K562 (cell line): ENCODE measurements around the gene HCN4. TPM values are rescaled to one million over a fixed set of nuclear protein-coding genes. Genes with fewer than 3 reads are reported as not detected.

Experiments used
- ATAC-seq: fragments of 200-7000 bp; cut with Tn5 transposase; 3 replicates; pipeline ENCODE4 v1.9.1; 2020; ENCODE audit warnings: moderate library complexity
- BruUV-seq: library from RNA; stranded (reverse); fragments of 400-500 nt; replicated peaks from 2 replicates; lab custom pipeline; 2021; lab: Mats Ljungman, UMichigan
- CTCF ChIA-PET: fragments of 300-600 bp; formaldehyde crosslinking; extraction: SDS; loops from one replicate; lab custom pipeline; 2021; ENCODE audit warnings: low intra/inter-chr PET ratio; lab: Yijun Ruan, JAX
- POLR2A ChIA-PET: fragments of 300-600, 350-650 bp; sonication (Branson Sonifier 250); formaldehyde crosslinking; extraction: SDS; loops from one replicate; lab custom pipeline; 2021; ENCODE audit warnings: antibody characterized with exemption, inconsistent platforms; lab: Yijun Ruan, JAX
- DNase-seq, 4 experiments: peaks; one replicate each; pipeline versions ENCODE4 v3.0.0 to v3.0.0-alpha.2; 2011 to 2018; ENCODE audit warnings: low spot score in 3 of 4, mixed read lengths in 3 of 4; ENCODE audit errors: extremely low read depth in 1 of 4
- FAIRE-seq: peaks from 2 replicates; lab custom pipeline; 2011; peaks lifted over from hg19 to GRCh38; lab: Jason Lieb, UNC
- H2AFZ ChIP-seq: 2 replicates; pipeline ENCODE4 v1.6.0; 2011; ENCODE audit warnings: low read depth, low read length, control low read depth, inconsistent platforms
- H3K27ac ChIP-seq: fragments of 200-600 bp; 3 replicates; pipeline ENCODE4 v1.8.0; 2011; ENCODE audit warnings: low read depth, mild to moderate bottlenecking, control low read depth, inconsistent platforms, low read length, moderate library complexity, mixed read lengths; ENCODE audit errors: extremely low read depth
- H3K27me3 ChIP-seq, 2 experiments: fragments of 300-600 bp in 1 of 2; 2 replicates in 1 of 2; 3 replicates in 1 of 2; pipeline versions ENCODE4 v1.6.0 to v1.8.0; 2011; ENCODE audit warnings: inconsistent platforms in 2 of 2, low read length in 2 of 2, mild to moderate bottlenecking in 1 of 2, mixed read lengths in 1 of 2, moderate library complexity in 1 of 2; ENCODE audit not compliant: control insufficient read depth in 2 of 2, insufficient read depth in 2 of 2
- H3K36me3 ChIP-seq: fragments of 300-600 bp; 3 replicates; pipeline ENCODE4 v1.8.0; 2011; ENCODE audit warnings: mild to moderate bottlenecking, low read length, inconsistent platforms; ENCODE audit not compliant: control insufficient read depth, insufficient read depth
- H3K4me1 ChIP-seq, 2 experiments: fragments of 200-600 bp in 1 of 2; replicated peaks in 1 of 2; 2 replicates in 1 of 2; 3 replicates in 1 of 2; pipeline versions ENCODE4 v1.5.1 to v1.8.0; 2011; ENCODE audit warnings: inconsistent platforms in 2 of 2, low read length in 2 of 2, mild to moderate bottlenecking in 1 of 2, mixed read lengths in 1 of 2, moderate library complexity in 1 of 2; ENCODE audit not compliant: control insufficient read depth in 2 of 2, insufficient read depth in 2 of 2
- H3K4me2 ChIP-seq: 2 replicates; pipeline ENCODE4 v1.6.1; 2011; ENCODE audit warnings: low read length, control low read depth, inconsistent platforms, mixed read lengths; ENCODE audit not compliant: insufficient read depth
- H3K4me3 ChIP-seq: fragments of 200-600 bp; sonication (generic), shearing (Covaris generic); 2 replicates; pipeline ENCODE4 v1.5.1; 2016; ENCODE audit warnings: control low read depth, inconsistent platforms
- H3K79me2 ChIP-seq: fragments of 200-600 bp; 3 replicates; pipeline ENCODE4 v1.8.0; 2011; ENCODE audit warnings: low read length, inconsistent platforms; ENCODE audit not compliant: control insufficient read depth, insufficient read depth
- H3K9ac ChIP-seq, 2 experiments: 2 replicates each; pipeline versions ENCODE4 v1.6.0 to v1.6.1; 2011; ENCODE audit warnings: low read depth in 2 of 2, low read length in 2 of 2, control low read depth in 1 of 2, inconsistent platforms in 1 of 2, mild to moderate bottlenecking in 1 of 2, mixed read lengths in 1 of 2; ENCODE audit not compliant: insufficient read depth in 1 of 2
- H3K9me1 ChIP-seq: one replicate; pipeline ENCODE4 v1.6.0; 2011; ENCODE audit warnings: inconsistent platforms, mild to moderate bottlenecking, low read length, moderate library complexity; ENCODE audit not compliant: control insufficient read depth, insufficient read depth
- H3K9me3 ChIP-seq: replicated peaks from 2 replicates; pipeline ENCODE4 v1.5.1; 2011; ENCODE audit warnings: low read depth, low read length, inconsistent platforms; ENCODE audit not compliant: control insufficient read depth, insufficient read depth
- H4K20me1 ChIP-seq: replicated peaks from 2 replicates; pipeline ENCODE4 v1.6.1; 2011; ENCODE audit warnings: low read length, inconsistent platforms, mixed read lengths; ENCODE audit not compliant: control insufficient read depth, insufficient read depth
- CBX8 ChIP-seq: fragments of 200-600 bp; sonication (generic); IDR thresholded peaks from 2 replicates; pipeline ENCODE4 v1.6.1; 2012; ENCODE audit warnings: borderline replicate concordance, mixed run types, low read depth, mild to moderate bottlenecking, moderate library complexity, mixed read lengths, low read length, control low read depth, inconsistent platforms; ENCODE audit not compliant: poor library complexity, severe bottlenecking; ENCODE audit errors: extremely low read depth
- CREM ChIP-seq: IDR thresholded peaks from 2 replicates; pipeline ENCODE4 v1.6.1; 2014; ENCODE audit warnings: antibody characterized with exemption, low read depth
- EHMT2 ChIP-seq: fragments of 450-650 bp; IDR thresholded peaks from 2 replicates; pipeline ENCODE4 v1.6.1; 2018; ENCODE audit warnings: antibody characterized with exemption
- KLF16 ChIP-seq: IDR thresholded peaks from 2 replicates; pipeline ENCODE4 v1.6.1; 2016; ENCODE audit warnings: antibody characterized with exemption
- PRMT5 ChIP-seq: sonication (generic); formaldehyde crosslinking; IDR thresholded peaks from 2 replicates; pipeline ENCODE4 v1.5.0; 2020; ENCODE audit warnings: missing genetic modification reagents
- RBM14 ChIP-seq: fragments of 200-400 bp; formaldehyde crosslinking; IDR thresholded peaks from 2 replicates; pipeline ENCODE4 v1.6.1; 2018; ENCODE audit warnings: low read depth, mild to moderate bottlenecking, low read length, moderate library complexity, borderline replicate concordance; ENCODE audit not compliant: insufficient read depth
- RCOR1 ChIP-seq, 2 experiments: IDR thresholded peaks; 2 replicates each; pipeline ENCODE4 v1.6.1; 2012; ENCODE audit warnings: low read depth in 2 of 2, low read length in 2 of 2, borderline replicate concordance in 1 of 2, improper control_type of control experiment in 1 of 2
- TGIF2 ChIP-seq: sonication (generic); formaldehyde crosslinking; IDR thresholded peaks from 2 replicates; pipeline ENCODE4 v1.8.1; 2022; ENCODE audit warnings: mild to moderate bottlenecking, missing genetic modification reagents, moderate library complexity
- WGBS: fragments of 100-300 bp; shearing (Covaris generic); methylation state at CpG from one replicate; pipeline ENCODE4 v1.1.6; 2016; ENCODE audit warnings: low coverage, mixed read lengths; ENCODE audit not compliant: insufficient coverage; ENCODE audit errors: missing lambda C conversion rate; 5-methylcytosine and 5-hydroxymethylcytosine counted together
- in situ Hi-C: fragments of 300-500 bp; cut with MboI; formaldehyde crosslinking; loops from 4 replicates; pipeline ENCODE4 v1.15.0; 2018; ENCODE audit warnings: inconsistent platforms, mixed read lengths
- intact Hi-C: fragments of 100-400 bp; cut with micrococcal nuclease; formaldehyde crosslinking; loops from 2 replicates; pipeline ENCODE4 v1.14.2; 2022
- polyA plus RNA-seq, 8 experiments: library from polyadenylated mRNA; depleted of rRNA in 4 of 8; stranded (reverse) in 5 of 8; unstranded in 3 of 8; fragments of >200 nt; fragmentation: Nextera tagmentation in 2 of 8; fragmentation: Illumina TruSeq in 1 of 8; extraction: Ambion mirVana in 2 of 8; extraction: Trizol in 1 of 8; gene quantifications; 2 replicates each; pipeline versions ENCODE4 v1.2.1 to v1.2.3, GENCODE V29; 2011 to 2014; ENCODE audit warnings: inconsistent platforms in 1 of 8, missing spikeins in 1 of 8
- total RNA-seq, 7 experiments: library from RNA; depleted of rRNA in 6 of 7; stranded (reverse); fragments of >200 nt in 6 of 7; fragmentation: Illumina TruSeq in 2 of 7; extraction: Trizol in 2 of 7; gene quantifications; 2 replicates each; pipeline versions ENCODE4 v1.2.1 to v1.2.3, GENCODE V29; 2011 to 2021; ENCODE audit warnings: low replicate concordance in 1 of 7
- TF ChIP-seq, protein P1 (sequence below): fragments of 450-650 bp; conservative IDR thresholded peaks from 2 replicates; pipeline ENCODE4 v1.6.1; 2016; ENCODE audit warnings: missing genetic modification characterization, low read depth, mild to moderate bottlenecking, missing compliant biosample characterization, moderate library complexity
- TF ChIP-seq, protein P2 (sequence below), 2 experiments: fragments of 450-650 bp; IDR thresholded peaks; 2 replicates each; pipeline ENCODE4 v1.6.1; 2018; ENCODE audit warnings: mild to moderate bottlenecking in 2 of 2, low read depth in 1 of 2; ENCODE audit not compliant: partially characterized antibody in 2 of 2
- TF ChIP-seq, protein P3 (sequence below): fragments of 250-450 bp; sonication (Bioruptor Pico); IDR thresholded peaks from 2 replicates; pipeline ENCODE4 v1.4.0; 2020
- TF ChIP-seq, protein P4 (sequence below): sonication (generic); formaldehyde crosslinking; IDR thresholded peaks from 2 replicates; pipeline ENCODE4 v1.8.0; 2022; ENCODE audit warnings: mild to moderate bottlenecking, missing genetic modification reagents

HCN4 gene
- total and polyA plus RNA-seq, 9 of the 15 experiments (the other 6 are each of a cell fraction or from before 2014, with no cell fraction given), result not detected

DNA sequence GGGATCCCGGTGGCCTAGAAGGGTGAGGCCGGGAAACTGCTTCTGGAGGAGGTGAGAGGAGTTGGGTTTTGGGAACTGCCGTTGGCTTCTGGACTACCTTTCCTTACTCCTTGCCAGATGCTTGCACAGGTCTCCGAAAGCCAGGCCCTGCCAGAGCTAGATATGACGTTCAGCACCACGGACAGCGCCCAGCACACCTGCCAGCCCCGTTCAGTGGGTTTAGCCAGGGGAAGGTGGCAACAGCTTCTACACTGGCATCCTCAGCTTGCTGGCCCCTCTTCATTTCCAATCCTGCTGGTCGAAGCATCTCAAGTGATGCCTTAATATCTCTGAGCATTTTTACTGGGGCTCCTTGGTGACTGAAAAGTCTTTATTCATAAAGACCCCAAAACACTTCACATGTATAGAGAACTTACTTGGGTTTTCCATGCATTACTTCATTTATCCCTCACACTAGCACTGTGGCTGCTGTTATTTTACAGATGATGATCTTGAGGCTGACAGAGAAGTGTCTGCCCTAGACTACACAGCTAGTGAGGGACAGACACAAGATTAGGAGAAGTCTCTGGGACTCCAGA is 21.9 kb downstream of the HCN4 start:
- intact Hi-C loops (no loop called here), in situ Hi-C loops (no loop called here)
- ChIA-PET CTCF (no interaction called here), POLR2A (interaction anchor here (0.6 kb wide), 1 partner anchor 400 kb away, joined by 3 read pairs; no protein-coding TSS in a partner anchor)
- Histone ChIP-seq H3K9me1 (no peaks in the 10 kb centered on the region), H3K36me3 (no peaks in the 10 kb centered on the region), H3K27ac (no peak overlapping the region), H2AFZ (no peak overlapping the region), H4K20me1 (no peaks in the 10 kb centered on the region; the same call in none of the 2 replicates), H3K4me2 (no peak overlapping the region), H3K4me3 (no peak overlapping the region), H3K9me3 (no peaks in the 10 kb centered on the region), H3K4me1 (no peaks in the 10 kb centered on the region), H3K27me3 (peaks cover 4 to 28% of the 10 kb centered on the region in 2 experiments; a peak in 3 of 5 replicates), H3K79me2 (no peaks in the 10 kb centered on the region), H3K9ac (no peak overlapping the region)
- ATAC-seq (peak; percentile 77; the same call in 2 of the 3 replicates), FAIRE-seq (peak; percentile 76), DNase-seq (peak; percentile 61 to 75 (median 68))
- 4% methylated on average over 9 of the region's 9 CpGs for WGBS
- BruUV-seq, result no TSS peak
- TF ChIP-seq, protein P1, sequence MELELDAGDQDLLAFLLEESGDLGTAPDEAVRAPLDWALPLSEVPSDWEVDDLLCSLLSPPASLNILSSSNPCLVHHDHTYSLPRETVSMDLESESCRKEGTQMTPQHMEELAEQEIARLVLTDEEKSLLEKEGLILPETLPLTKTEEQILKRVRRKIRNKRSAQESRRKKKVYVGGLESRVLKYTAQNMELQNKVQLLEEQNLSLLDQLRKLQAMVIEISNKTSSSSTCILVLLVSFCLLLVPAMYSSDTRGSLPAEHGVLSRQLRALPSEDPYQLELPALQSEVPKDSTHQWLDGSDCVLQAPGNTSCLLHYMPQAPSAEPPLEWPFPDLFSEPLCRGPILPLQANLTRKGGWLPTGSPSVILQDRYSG (tag), result 0 out of 2 replicates have a peak, but pooled peaks have one; percentile 14
- TF ChIP-seq EHMT2, result peak; percentile 96
- TF ChIP-seq TGIF2, result no peak
- TF ChIP-seq, protein P2, sequence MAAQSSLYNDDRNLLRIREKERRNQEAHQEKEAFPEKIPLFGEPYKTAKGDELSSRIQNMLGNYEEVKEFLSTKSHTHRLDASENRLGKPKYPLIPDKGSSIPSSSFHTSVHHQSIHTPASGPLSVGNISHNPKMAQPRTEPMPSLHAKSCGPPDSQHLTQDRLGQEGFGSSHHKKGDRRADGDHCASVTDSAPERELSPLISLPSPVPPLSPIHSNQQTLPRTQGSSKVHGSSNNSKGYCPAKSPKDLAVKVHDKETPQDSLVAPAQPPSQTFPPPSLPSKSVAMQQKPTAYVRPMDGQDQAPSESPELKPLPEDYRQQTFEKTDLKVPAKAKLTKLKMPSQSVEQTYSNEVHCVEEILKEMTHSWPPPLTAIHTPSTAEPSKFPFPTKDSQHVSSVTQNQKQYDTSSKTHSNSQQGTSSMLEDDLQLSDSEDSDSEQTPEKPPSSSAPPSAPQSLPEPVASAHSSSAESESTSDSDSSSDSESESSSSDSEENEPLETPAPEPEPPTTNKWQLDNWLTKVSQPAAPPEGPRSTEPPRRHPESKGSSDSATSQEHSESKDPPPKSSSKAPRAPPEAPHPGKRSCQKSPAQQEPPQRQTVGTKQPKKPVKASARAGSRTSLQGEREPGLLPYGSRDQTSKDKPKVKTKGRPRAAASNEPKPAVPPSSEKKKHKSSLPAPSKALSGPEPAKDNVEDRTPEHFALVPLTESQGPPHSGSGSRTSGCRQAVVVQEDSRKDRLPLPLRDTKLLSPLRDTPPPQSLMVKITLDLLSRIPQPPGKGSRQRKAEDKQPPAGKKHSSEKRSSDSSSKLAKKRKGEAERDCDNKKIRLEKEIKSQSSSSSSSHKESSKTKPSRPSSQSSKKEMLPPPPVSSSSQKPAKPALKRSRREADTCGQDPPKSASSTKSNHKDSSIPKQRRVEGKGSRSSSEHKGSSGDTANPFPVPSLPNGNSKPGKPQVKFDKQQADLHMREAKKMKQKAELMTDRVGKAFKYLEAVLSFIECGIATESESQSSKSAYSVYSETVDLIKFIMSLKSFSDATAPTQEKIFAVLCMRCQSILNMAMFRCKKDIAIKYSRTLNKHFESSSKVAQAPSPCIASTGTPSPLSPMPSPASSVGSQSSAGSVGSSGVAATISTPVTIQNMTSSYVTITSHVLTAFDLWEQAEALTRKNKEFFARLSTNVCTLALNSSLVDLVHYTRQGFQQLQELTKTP (IDR thresholded peaks at IDR 0.05; ENCODE audit: low read depth in 1 of 2, partially characterized antibody in 2 of 2), result peak in 1 of 2 experiments; percentile 71
- no peak for TF ChIP-seq RBM14
- TF ChIP-seq RCOR1 (IDR thresholded peaks at IDR 0.05; ENCODE audit: borderline replicate concordance in 1 of 2, low read depth in 2 of 2, low read length in 2 of 2), result 0 out of 4 replicates have a peak, but pooled peaks of 1 of the 2 experiments have one; percentile 45
- no peak for TF ChIP-seq CBX8
- TF ChIP-seq KLF16, result no peak
- TF ChIP-seq, protein P3, sequence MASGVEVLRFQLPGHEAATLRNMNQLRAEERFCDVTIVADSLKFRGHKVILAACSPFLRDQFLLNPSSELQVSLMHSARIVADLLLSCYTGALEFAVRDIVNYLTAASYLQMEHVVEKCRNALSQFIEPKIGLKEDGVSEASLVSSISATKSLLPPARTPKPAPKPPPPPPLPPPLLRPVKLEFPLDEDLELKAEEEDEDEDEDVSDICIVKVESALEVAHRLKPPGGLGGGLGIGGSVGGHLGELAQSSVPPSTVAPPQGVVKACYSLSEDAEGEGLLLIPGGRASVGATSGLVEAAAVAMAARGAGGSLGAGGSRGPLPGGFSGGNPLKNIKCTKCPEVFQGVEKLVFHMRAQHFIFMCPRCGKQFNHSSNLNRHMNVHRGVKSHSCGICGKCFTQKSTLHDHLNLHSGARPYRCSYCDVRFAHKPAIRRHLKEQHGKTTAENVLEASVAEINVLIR (CRISPR knock-in tag), result no peak
- peak; percentile 51; the same call in 1 of the 2 replicates for TF ChIP-seq CREM
- TF ChIP-seq PRMT5 (CRISPR knock-in tag), result peak; percentile 88
- TF ChIP-seq, protein P4, sequence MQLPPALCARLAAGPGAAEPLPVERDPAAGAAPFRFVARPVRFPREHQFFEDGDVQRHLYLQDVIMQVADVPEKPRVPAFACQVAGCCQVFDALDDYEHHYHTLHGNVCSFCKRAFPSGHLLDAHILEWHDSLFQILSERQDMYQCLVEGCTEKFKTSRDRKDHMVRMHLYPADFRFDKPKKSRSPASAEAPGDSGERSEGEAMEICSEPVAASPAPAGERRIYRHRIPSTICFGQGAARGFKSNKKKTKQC (CRISPR knock-in tag), result peak; percentile 68; the same call in 1 of the 2 replicates
